Esophagus mucosa (tissue), 1 donor: Measurements from ENCODE around the gene DOLPP1. TPM values are rescaled to one million over a fixed set of nuclear protein-coding genes. Genes with fewer than 3 reads are reported as not detected.

Experiments used
- ATAC-seq: fragments of 200-7000 bp; cut with Tn5 transposase; one replicate; pipeline ENCODE4 v1.9.1; 2020
- total RNA-seq: library from RNA; stranded (reverse); gene quantifications from one replicate; pipeline ENCODE4 v1.2.4, GENCODE V29; 2023
- donor health status: DM: yes; HTN: yes; CAD: no.

The DOLPP1 gene
- total RNA-seq, 1 donor from 2014 or later = 14.7 TPM

GRCh38 chr9:129068110-129068509 lies 12.8 kb upstream of the DOLPP1 start:
- ATAC-seq = no peak

GRCh38 chr9:129068990-129069861 lies 11.7 kb upstream of the DOLPP1 start:
- ATAC-seq = peak; percentile 65

GRCh38 chr9:129069862-129070641 lies 10.9 kb upstream of the DOLPP1 start:
- ATAC-seq = peak; percentile 9

GRCh38 chr9:129070696-129071525 lies 10.0 kb upstream of the DOLPP1 start:
- ATAC-seq = no peak

GRCh38 chr9:129071526-129072126 lies 9.3 kb upstream of the DOLPP1 start:
- ATAC-seq = no peak

GRCh38 chr9:129072171-129072570 lies 8.7 kb upstream of the DOLPP1 start:
- ATAC-seq = no peak

GRCh38 chr9:129073404-129073803 lies 7.5 kb upstream of the DOLPP1 start:
- ATAC-seq = no peak

GRCh38 chr9:129074106-129074505 lies 6.8 kb upstream of the DOLPP1 start:
- no peak for ATAC-seq

GRCh38 chr9:129075996-129076639 lies 4.8 kb upstream of the DOLPP1 start:
- ATAC-seq = no peak

GRCh38 chr9:129076640-129077037 lies 4.3 kb upstream of the DOLPP1 start:
- no peak for ATAC-seq

- no peak for ATAC-seq
These were observed 3.7 kb upstream of the DOLPP1 start for GRCh38 chr9:129077236-129077635.

- no peak for ATAC-seq
These were observed 2.0 kb upstream of the DOLPP1 start for GRCh38 chr9:129078691-129079503.

- no peak for ATAC-seq
These were observed 1.1 kb upstream of the DOLPP1 start for GRCh38 chr9:129079829-129080228.

- no peak for ATAC-seq
These were observed 662 bp upstream of the DOLPP1 start for GRCh38 chr9:129080298-129080600.

- ATAC-seq = peak; percentile 2
These were observed 535 bp downstream of the DOLPP1 start for GRCh38 chr9:129081388-129081904.

- no peak for ATAC-seq
These were observed 3.2 kb downstream of the DOLPP1 start for GRCh38 chr9:129084087-129084486.

- ATAC-seq = no peak
These were observed 8.3 kb downstream of the DOLPP1 start for GRCh38 chr9:129089246-129089645.

- ATAC-seq = no peak
These were observed 12.9 kb downstream of the DOLPP1 start for GRCh38 chr9:129093602-129094386.

- no peak for ATAC-seq
These were observed 13.7 kb downstream of the DOLPP1 start for GRCh38 chr9:129094387-129095169.
